Heart left ventricle (tissue), 13 donors: ENCODE results near the gene ADGRF3.

ENCODE experiments used
- CTCF ChIP-seq, 12 donors: fragments of 200-600 bp; sonication (generic) in 4 of 12; IDR thresholded peaks; one replicate each; pipeline versions ENCODE4 v1.5.0 to v1.8.0; 2018 to 2022; ENCODE audit warnings: antibody characterized with exemption in 12 of 12, mild to moderate bottlenecking in 5 of 12
- POLR2A ChIP-seq, 2 donors: fragments of 450-650 bp; IDR thresholded peaks; one replicate each; pipeline ENCODE4 v1.6.1; 2017; ENCODE audit warnings: antibody characterized with exemption in 2 of 2, mild to moderate bottlenecking in 2 of 2, moderate library complexity in 2 of 2
- donor health status: ischemic (EF 13 %, LVEDD 7.1; RV severe dilation, severe dysfunction).
- donor health status: DM: no; HTN: yes; CAD: no.
- donor health status: DM: no; HTN: no; CAD: no.
- donor health status: ischemic (EF 25% LVEDD 6.9; RV normal size, moderate dysfunction).
- donor health status: ischemic (EF 25% LVEDD 5.7; RV mildly dilated, moderate dysfunction).
- donor health status: ischemic (EF 35%, LVEDD 5.7; RV mildly dilated, moderate dysfunction).
- donor health status: nonischemic (EF 11% LVEDD 7.7; RV severe dilation, severe dysfunction).
- donor health status: DM: yes; HTN: yes; CAD: no.
- donor health status: PGD.
- donor health status: ischemic (EF 29% LVEDD 5.4; RV normal size, mild dysfunction).
- donor health status: nonischemic (EF 23%, LVEDD 6.1; RV moderate dilation, normal function).

DNA sequence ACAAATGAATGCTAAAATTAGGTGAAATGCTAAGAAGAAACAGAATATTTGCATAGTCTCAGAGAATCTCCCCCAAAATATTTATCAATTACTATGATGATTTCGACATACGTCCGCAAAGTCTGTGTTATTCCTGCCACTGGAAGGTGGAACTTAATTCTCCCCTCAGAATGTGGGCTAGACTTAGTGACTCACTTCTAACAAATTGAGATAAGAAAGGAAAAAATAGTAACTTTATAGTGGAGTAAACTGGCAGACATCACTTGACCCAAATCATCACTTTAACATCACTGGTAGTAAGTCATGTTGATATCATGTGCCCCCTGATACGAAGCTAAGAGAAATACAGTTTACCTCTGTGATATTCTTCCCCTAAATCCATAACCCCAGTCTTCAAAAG lies 78.4 kb downstream of the ADGRF3 start:
- no peak for TF ChIP-seq CTCF (IDR thresholded peaks at IDR 0.05)
- TF ChIP-seq POLR2A (IDR thresholded peaks at IDR 0.05), result no peak
